NCI-H2171 treated with DMSO at 0.1 percent for 48 hours (cell line): Measurements from ENCODE around the gene GC.
"Not testable (repeated sequence)": the region's sequence is repeated elsewhere in the genome, so short reads cannot be mapped to it uniquely, and the experiment has no call there.

ENCODE experiments used
- DNase-seq: peaks from one replicate; lab custom pipeline; 2025; lab: John Stamatoyannopoulos, UW

Gene GC

GRCh38 chr4:71765821-71766383 is 18.0 kb downstream of the GC start:
- DNase-seq: no peak

- DNase-seq: no peak
These were observed 18.5 kb downstream of the GC start for GRCh38 chr4:71765350-71765749.

GRCh38 chr4:71752383-71753042 is 31.4 kb downstream of the GC start:
- DNase-seq: no peak

- peak; percentile 3 for DNase-seq
These were observed 34.8 kb downstream of the GC start for GRCh38 chr4:71749008-71749594.

- no peak for DNase-seq
These were observed 37.5 kb downstream of the GC start for GRCh38 chr4:71746379-71746778.

DNA sequence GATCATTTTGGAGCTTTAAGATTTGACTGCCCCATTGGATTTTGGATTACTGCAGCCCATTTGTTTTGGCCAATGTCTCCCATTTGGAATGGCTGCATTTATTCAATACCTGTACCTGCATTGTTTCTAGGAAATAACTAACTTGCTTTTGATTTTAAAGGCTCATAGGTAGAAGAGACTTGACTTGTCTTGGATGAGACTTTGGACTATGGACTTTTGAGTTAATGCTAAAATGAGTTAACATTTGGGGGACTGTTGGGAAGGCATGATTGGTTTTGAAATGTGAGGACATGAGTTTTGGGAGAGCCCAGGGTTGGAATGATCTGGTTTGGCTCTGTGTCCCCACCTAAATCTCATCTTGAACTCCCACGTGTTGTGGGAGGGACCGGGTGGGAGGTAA is 45.1 kb downstream of the GC start:
- DNase-seq: not testable (repeated sequence)

- peak; percentile 37 for DNase-seq
These were observed 51.2 kb downstream of the GC start for GRCh38 chr4:71732706-71733105.

- no peak for DNase-seq
These were observed 51.8 kb downstream of the GC start for GRCh38 chr4:71732066-71732465.

GRCh38 chr4:71729856-71730255 is 54.0 kb downstream of the GC start:
- peak; percentile 87 for DNase-seq

- peak; percentile 61 for DNase-seq
These were observed 70.2 kb downstream of the GC start for GRCh38 chr4:71713611-71714203.

- DNase-seq: no peak
These were observed 71.9 kb downstream of the GC start for GRCh38 chr4:71711985-71712348.

GRCh38 chr4:71711044-71711984 is 72.6 kb downstream of the GC start:
- DNase-seq: no peak

DNA sequence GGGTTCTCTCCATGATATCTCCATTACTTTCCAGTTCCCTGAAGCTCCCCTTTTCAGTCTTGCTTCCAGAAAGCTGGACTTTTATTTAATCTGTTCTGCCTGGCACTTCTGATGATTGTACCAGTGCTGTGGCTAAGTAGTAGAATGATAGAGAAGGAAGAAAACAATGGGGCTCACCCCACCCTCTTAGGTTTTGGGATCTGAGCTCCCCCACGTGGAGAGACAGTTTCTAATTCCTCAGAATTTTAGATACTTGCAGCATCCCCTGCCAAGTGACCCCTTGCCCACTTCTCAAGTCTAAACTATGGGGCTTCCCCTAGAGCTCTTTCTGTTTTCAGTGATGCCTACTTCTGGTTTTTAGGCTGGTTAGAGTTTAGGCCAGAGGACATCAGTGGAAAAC is 73.9 kb downstream of the GC start:
- DNase-seq: no peak

DNA sequence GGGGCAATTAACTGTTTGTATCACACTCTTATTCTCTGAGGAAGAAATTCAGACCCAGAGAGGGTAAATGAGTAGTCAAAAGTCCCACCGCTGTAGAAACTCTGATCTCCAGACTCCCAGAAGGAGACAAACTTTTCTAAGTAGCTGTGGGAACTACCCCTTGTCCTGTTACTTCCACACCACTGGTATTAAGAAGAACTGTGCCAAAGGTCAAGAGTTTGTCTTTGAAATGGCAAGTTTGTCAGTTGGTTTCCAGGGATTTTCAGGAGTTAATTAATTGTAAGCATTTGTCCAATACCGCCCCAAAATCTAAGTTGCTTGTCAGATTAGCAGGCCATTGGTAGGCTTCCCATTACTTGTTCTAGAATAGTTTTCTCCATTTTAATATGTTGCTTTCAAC is 85.7 kb downstream of the GC start:
- no peak for DNase-seq

DNA sequence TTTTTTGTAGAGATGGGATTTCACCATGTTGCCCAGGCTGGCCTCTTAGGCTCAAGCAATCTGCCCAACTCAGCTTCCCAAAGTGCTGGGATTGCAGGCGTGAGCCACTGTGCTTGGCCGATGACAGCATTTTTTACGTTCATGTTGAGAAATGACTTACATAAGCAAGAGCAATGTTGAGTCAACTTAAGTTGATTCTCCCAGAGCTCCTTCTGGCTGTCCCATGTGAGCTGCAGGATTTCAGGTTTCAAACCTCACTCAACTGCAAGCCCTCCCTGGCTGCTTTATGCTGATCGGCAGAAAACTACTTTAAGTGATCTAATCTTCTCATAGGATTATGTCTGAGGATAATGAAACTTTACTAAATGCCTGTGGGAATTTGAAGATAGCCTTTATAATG is 86.8 kb downstream of the GC start:
- no peak for DNase-seq

DNA sequence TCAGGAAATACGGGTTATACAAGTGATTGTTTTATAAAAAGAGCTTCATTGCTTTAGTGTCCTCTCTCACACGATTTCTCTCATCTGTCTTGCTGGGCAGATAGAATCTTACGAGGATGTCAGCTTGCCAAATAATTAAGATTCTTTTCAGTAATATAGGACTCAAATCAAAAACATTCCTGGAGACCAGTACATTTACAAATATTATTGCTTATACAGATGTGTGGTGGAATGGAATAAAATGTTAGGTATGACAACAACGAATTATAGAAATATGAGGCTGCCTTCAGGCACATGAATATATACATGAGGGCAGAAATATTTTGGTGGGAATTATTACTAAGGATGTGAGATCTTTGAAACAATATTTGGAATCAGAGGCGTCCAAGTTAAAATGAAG is 88.9 kb downstream of the GC start:
- DNase-seq: no peak

- no peak for DNase-seq
These were observed 90.9 kb downstream of the GC start for GRCh38 chr4:71692963-71693362.

DNA sequence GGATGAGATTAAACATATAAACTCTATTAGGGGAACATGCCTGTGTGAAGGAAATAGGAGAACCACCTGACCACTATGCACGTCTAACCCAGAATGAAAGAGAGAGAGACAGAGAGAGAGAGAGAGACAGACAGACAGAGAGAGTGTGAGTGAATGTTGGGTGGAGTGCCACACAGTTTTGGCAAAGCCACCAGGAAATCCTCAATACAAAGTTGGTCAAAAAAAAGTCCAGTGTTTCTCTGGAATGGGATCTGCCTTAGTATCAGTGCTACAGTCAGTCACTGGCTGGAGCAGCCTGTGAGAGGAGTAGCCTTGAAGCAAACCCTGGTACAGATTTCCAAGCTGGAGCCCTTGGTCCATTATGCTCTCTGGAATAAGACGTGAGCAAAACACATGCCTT is 91.7 kb downstream of the GC start:
- DNase-seq: no peak
